H9 (cell line): ENCODE measurements around the gene TLK1. TPM values are rescaled to one million over a fixed set of nuclear protein-coding genes. Genes with fewer than 3 reads are reported as not detected.

Experiments used
- DNase-seq: peaks from one replicate; pipeline ENCODE4 v3.0.0-alpha.2; 2017
- H2AFZ ChIP-seq: one replicate; pipeline ENCODE4 v1.6.1; 2013; ENCODE audit warnings: mild to moderate bottlenecking, low read length, control low read depth, moderate library complexity
- H2AK5ac ChIP-seq: 2 replicates; pipeline ENCODE4 v1.6.1; 2013; ENCODE audit warnings: low read length, control low read depth, mixed read lengths; ENCODE audit not compliant: insufficient read length
- H2BK120ac ChIP-seq: one replicate; pipeline ENCODE4 v1.6.1; 2013; ENCODE audit warnings: low read depth, mild to moderate bottlenecking, low read length, control low read depth, inconsistent platforms; ENCODE audit not compliant: poor library complexity, severe bottlenecking
- H2BK12ac ChIP-seq: 2 replicates; pipeline ENCODE4 v1.6.1; 2013; ENCODE audit warnings: low read length, control low read depth, mixed read lengths, low read depth; ENCODE audit not compliant: insufficient read length
- H2BK15ac ChIP-seq: 2 replicates; pipeline ENCODE4 v1.6.1; 2013; ENCODE audit warnings: low read depth, low read length, control low read depth
- H2BK20ac ChIP-seq: one replicate; pipeline ENCODE4 v1.6.1; 2013; ENCODE audit warnings: low read depth, mild to moderate bottlenecking, low read length, control low read depth, inconsistent platforms; ENCODE audit not compliant: poor library complexity, severe bottlenecking
- H2BK5ac ChIP-seq: 2 replicates; pipeline ENCODE4 v1.6.1; 2013; ENCODE audit warnings: low read length, control low read depth, mixed read lengths; ENCODE audit not compliant: insufficient read length
- H3K14ac ChIP-seq: 2 replicates; pipeline ENCODE4 v1.6.1; 2013; ENCODE audit warnings: low read length, control low read depth; ENCODE audit not compliant: insufficient read depth
- H3K18ac ChIP-seq: 2 replicates; pipeline ENCODE4 v1.6.1; 2013; ENCODE audit warnings: low read depth, mild to moderate bottlenecking, mixed read lengths, low read length, control low read depth; ENCODE audit not compliant: insufficient read length
- H3K23ac ChIP-seq: 2 replicates; pipeline ENCODE4 v1.6.1; 2013; ENCODE audit warnings: low read length, control low read depth, mixed read lengths, low read depth; ENCODE audit not compliant: insufficient read length
- H3K23me2 ChIP-seq: 2 replicates; pipeline ENCODE4 v1.6.1; 2013; ENCODE audit warnings: low read depth, mild to moderate bottlenecking, mixed read lengths, low read length, control low read depth; ENCODE audit not compliant: insufficient read length, poor library complexity, severe bottlenecking
- H3K27ac ChIP-seq: 2 replicates; pipeline ENCODE4 v1.5.1; 2013; ENCODE audit warnings: low read length, control low read depth, mixed read lengths, low read depth; ENCODE audit not compliant: insufficient read length
- H3K27me3 ChIP-seq: 2 replicates; pipeline ENCODE4 v1.6.1; 2013; ENCODE audit warnings: low read length, control low read depth, inconsistent platforms; ENCODE audit not compliant: insufficient read depth
- H3K4ac ChIP-seq: 2 replicates; pipeline ENCODE4 v1.6.1; 2013; ENCODE audit warnings: low read depth, mild to moderate bottlenecking, control low read depth, inconsistent platforms, low read length, moderate library complexity
- H3K4me1 ChIP-seq: 2 replicates; pipeline ENCODE4 v1.6.1; 2013; ENCODE audit warnings: low read length, control low read depth, inconsistent platforms; ENCODE audit not compliant: insufficient read depth
- H3K4me2 ChIP-seq: 2 replicates; pipeline ENCODE4 v1.6.1; 2013; ENCODE audit warnings: low read length, control low read depth, mixed read lengths; ENCODE audit not compliant: insufficient read length, insufficient read depth
- H3K56ac ChIP-seq: 2 replicates; pipeline ENCODE4 v1.6.1; 2013; ENCODE audit warnings: low read depth, mild to moderate bottlenecking, mixed read lengths, low read length, control low read depth; ENCODE audit not compliant: insufficient read length
- H3K79me1 ChIP-seq: 2 replicates; pipeline ENCODE4 v1.6.1; 2013; ENCODE audit warnings: low read depth, mild to moderate bottlenecking, moderate library complexity, low read length, control low read depth, inconsistent platforms; ENCODE audit not compliant: insufficient read depth, poor library complexity, severe bottlenecking
- H3K79me2 ChIP-seq: 2 replicates; pipeline ENCODE4 v1.6.1; 2013; ENCODE audit warnings: low read length, control low read depth, inconsistent platforms; ENCODE audit not compliant: insufficient read depth
- H3K9ac ChIP-seq: 2 replicates; pipeline ENCODE4 v1.6.1; 2013; ENCODE audit warnings: low read length, control low read depth, mixed read lengths; ENCODE audit not compliant: insufficient read length; ENCODE audit errors: extremely low read depth
- H3K9me3 ChIP-seq: one replicate; pipeline ENCODE4 v1.6.1; 2013; ENCODE audit warnings: low read depth, low read length, inconsistent platforms; ENCODE audit not compliant: control insufficient read depth
- H3T11ph ChIP-seq: one replicate; pipeline ENCODE4 v1.6.1; 2013; ENCODE audit warnings: mild to moderate bottlenecking, low read length, control low read depth, inconsistent platforms
- H4K20me1 ChIP-seq: one replicate; pipeline ENCODE4 v1.6.1; 2013; ENCODE audit not compliant: control insufficient read depth, insufficient read length, insufficient read depth
- H4K5ac ChIP-seq: 2 replicates; pipeline ENCODE4 v1.6.1; 2013; ENCODE audit warnings: low read depth, mild to moderate bottlenecking, mixed read lengths, low read length, control low read depth; ENCODE audit not compliant: insufficient read length
- H4K8ac ChIP-seq: replicated peaks from 2 replicates; pipeline ENCODE4 v1.6.1; 2013; ENCODE audit warnings: low read length, control low read depth, mixed read lengths, low read depth; ENCODE audit not compliant: insufficient read length
- H4K91ac ChIP-seq: 2 replicates; pipeline ENCODE4 v1.6.1; 2013; ENCODE audit warnings: low read depth, mild to moderate bottlenecking, moderate library complexity, mixed read lengths, low read length, control low read depth; ENCODE audit not compliant: insufficient read length
- H3K27ac Mint-ChIP-seq, 3 experiments: 2 replicates in 2 of 3; 3 replicates in 1 of 3; pipeline ENCODE4 v1.8.0; 2020 to 2021; ENCODE audit warnings: mixed read lengths in 3 of 3, mild to moderate bottlenecking in 1 of 3, moderate library complexity in 1 of 3
- H3K27me3 Mint-ChIP-seq: 2 replicates; pipeline ENCODE4 v1.8.0; 2021; ENCODE audit warnings: low read depth, mild to moderate bottlenecking, moderate library complexity, mixed read lengths
- H3K36me3 Mint-ChIP-seq, 3 experiments: 2 replicates in 2 of 3; 3 replicates in 1 of 3; pipeline ENCODE4 v1.8.0; 2020 to 2021; ENCODE audit warnings: low read depth in 3 of 3, mixed read lengths in 3 of 3; ENCODE audit not compliant: insufficient read depth in 1 of 3
- H3K4me1 Mint-ChIP-seq, 2 experiments: 2 replicates each; pipeline ENCODE4 v1.8.0; 2020; ENCODE audit warnings: mixed read lengths in 2 of 2
- H3K4me3 Mint-ChIP-seq, 2 experiments: 2 replicates in 1 of 2; 3 replicates in 1 of 2; pipeline ENCODE4 v1.8.0; 2020 to 2021; ENCODE audit warnings: mild to moderate bottlenecking in 2 of 2, mixed read lengths in 2 of 2, moderate library complexity in 1 of 2
- H3K9me3 Mint-ChIP-seq, 2 experiments: 2 replicates in 1 of 2; 3 replicates in 1 of 2; pipeline ENCODE4 v1.8.0; 2020; ENCODE audit warnings: mild to moderate bottlenecking in 2 of 2, mixed read lengths in 2 of 2, moderate library complexity in 1 of 2
- CTCF ChIP-seq: fragments of 200-600 bp; sonication (generic); conservative IDR thresholded peaks from 3 replicates; pipeline ENCODE4 v1.8.0; 2021; ENCODE audit warnings: antibody characterized with exemption, mild to moderate bottlenecking
- WGBS: extraction: QIAGEN DNeasy Blood & Tissue Kit; methylation state at CpG from one replicate; pipeline ENCODE4 v1.1.7; 2013; ENCODE audit warnings: missing lambda C conversion rate, low lambda C conversion rate, mixed read lengths; ENCODE audit not compliant: insufficient read length; ENCODE audit errors: extremely low coverage; 5-methylcytosine and 5-hydroxymethylcytosine counted together
- total RNA-seq: library from RNA; stranded (reverse); gene quantifications from 2 replicates; pipeline ENCODE4 v1.2.1, GENCODE V29; 2021

Gene TLK1
- total RNA-seq, 1 experiment from 2014 or later: 112 TPM

- Mint-ChIP-seq H3K27me3 (no peaks in the 10 kb centered on the region), H3K4me3 (no peak overlapping the region), H3K36me3 (no peaks in the 10 kb centered on the region; a peak in 1 of 7 replicates), H3K9me3 (no peaks in the 10 kb centered on the region), H3K27ac (no peak overlapping the region), H3K4me1 (no peaks in the 10 kb centered on the region; a peak in 1 of 4 replicates)
- H3K18ac ChIP-seq: no peak overlapping the region
- H3K23me2 ChIP-seq: no peaks in the 10 kb centered on the region
- H4K91ac ChIP-seq: no peak overlapping the region
- H3K9me3 ChIP-seq: no peaks in the 10 kb centered on the region
- no peak for TF ChIP-seq CTCF
- no peaks in the 10 kb centered on the region for H3K79me2 ChIP-seq
- H2BK12ac ChIP-seq: no peak overlapping the region
- H3K4ac ChIP-seq: no peak overlapping the region
- H3K79me1 ChIP-seq: no peaks in the 10 kb centered on the region
- no peak overlapping the region for H3T11ph ChIP-seq
- H3K23ac ChIP-seq: no peak overlapping the region
- no peak for DNase-seq
- H4K5ac ChIP-seq: no peak overlapping the region
- H3K4me2 ChIP-seq: no peak overlapping the region
- no peak overlapping the region for H3K56ac ChIP-seq
- no peak overlapping the region for H3K9ac ChIP-seq
- H2BK15ac ChIP-seq: no peak overlapping the region
- H3K27ac ChIP-seq: no peak overlapping the region
- H2AFZ ChIP-seq: no peak overlapping the region
- H3K14ac ChIP-seq: no peak overlapping the region
- no peaks in the 10 kb centered on the region for H4K20me1 ChIP-seq
- H2AK5ac ChIP-seq: no peak overlapping the region
- no peak overlapping the region for H4K8ac ChIP-seq
- H3K27me3 ChIP-seq: no peaks in the 10 kb centered on the region
- H2BK20ac ChIP-seq: no peak overlapping the region
- no peaks in the 10 kb centered on the region for H3K4me1 ChIP-seq
- H2BK5ac ChIP-seq: no peak overlapping the region
- WGBS: no CpG with 5 or more reads among the region's 1 CpG
- H2BK120ac ChIP-seq: no peak overlapping the region
Measured at GRCh38 chr2:171200469-171200868, 39.8 kb upstream of the TLK1 start.
